ENCODE results near the gene WWC1.

Gene WWC1

DNA sequence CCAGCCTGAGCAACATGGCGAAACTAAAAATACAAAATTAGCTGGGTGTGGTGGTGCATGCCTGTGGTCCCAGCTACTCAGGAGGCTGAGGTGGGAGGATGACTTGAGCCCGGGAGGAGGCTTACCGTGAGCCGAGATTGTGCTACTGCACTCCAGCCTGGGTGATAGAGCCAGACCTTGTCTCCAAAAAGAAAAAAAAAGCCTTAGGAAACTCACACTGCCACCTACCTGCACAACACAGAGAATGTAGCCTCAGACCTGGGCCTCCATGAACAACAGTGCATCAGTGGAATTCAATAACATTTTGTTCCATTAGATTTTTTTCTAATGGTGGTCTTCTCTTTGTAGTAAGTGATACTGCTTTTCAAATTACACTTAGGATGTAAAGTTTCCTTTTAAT is 131.0 kb downstream of the WWC1 start:
- H3K27ac ChIP-seq (ENCODE audit: low read length), result no peak overlapping the region
- no peaks in the 10 kb centered on the region for H3K4me1 ChIP-seq (ENCODE audit: control insufficient read depth in 1 of 2, insufficient read depth in 2 of 2, low read length in 2 of 2)
- H3K27me3 ChIP-seq (ENCODE audit: low read depth, low read length), result no peaks in the 10 kb centered on the region
- H3K36me3 ChIP-seq (ENCODE audit: control insufficient read depth in 1 of 2, insufficient read depth in 2 of 2, low read length in 2 of 2), result no peaks in the 10 kb centered on the region
- no peaks in the 10 kb centered on the region for H3K9me3 ChIP-seq (ENCODE audit: control insufficient read depth in 1 of 2, low read length in 2 of 2)
- no peak overlapping the region for H3K4me3 ChIP-seq (ENCODE audit: low read depth in 1 of 2, low read length in 2 of 2)

DNA sequence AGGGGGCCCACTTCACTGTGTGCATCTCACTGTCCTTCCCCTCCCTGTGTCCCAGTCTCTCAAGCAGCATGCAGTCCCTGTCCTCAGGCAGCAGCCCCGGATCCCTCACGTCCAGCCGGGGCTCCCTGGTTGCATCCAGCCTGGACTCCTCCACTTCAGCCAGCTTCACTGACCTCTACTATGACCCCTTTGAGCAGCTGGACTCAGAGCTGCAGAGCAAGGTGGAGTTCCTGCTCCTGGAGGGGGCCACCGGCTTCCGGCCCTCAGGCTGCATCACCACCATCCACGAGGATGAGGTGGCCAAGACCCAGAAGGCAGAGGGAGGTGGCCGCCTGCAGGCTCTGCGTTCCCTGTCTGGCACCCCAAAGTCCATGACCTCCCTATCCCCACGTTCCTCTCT is 132.0 kb downstream of the WWC1 start:
- Histone ChIP-seq H3K27me3 (ENCODE audit: low read depth, low read length) (no peaks in the 10 kb centered on the region), H3K4me3 (ENCODE audit: low read depth in 1 of 2, low read length in 2 of 2) (no peak overlapping the region), H3K27ac (ENCODE audit: low read length) (no peak overlapping the region), H3K9me3 (ENCODE audit: control insufficient read depth in 1 of 2, low read length in 2 of 2) (no peaks in the 10 kb centered on the region), H3K36me3 (ENCODE audit: control insufficient read depth in 1 of 2, insufficient read depth in 2 of 2, low read length in 2 of 2) (no peaks in the 10 kb centered on the region), H3K4me1 (ENCODE audit: control insufficient read depth in 1 of 2, insufficient read depth in 2 of 2, low read length in 2 of 2) (no peaks in the 10 kb centered on the region)

DNA sequence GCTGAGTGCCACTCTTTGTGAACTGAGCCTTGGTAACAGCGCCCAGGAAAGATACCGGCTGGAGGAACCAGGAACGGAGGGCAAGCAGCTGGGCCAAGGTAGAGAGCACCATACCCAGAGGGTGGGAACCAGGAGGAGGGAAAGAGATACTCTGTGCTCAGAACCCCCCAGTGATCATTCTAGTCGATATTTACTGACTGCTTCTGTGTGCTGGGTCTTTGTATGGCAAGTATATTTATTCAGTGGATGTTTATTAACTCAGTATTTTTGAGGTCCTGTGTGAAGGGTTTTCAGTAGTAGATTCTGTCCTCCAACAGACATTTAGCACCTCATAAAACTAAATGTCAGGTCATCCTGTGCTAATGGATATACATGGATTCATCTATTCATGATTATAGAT is 132.5 kb downstream of the WWC1 start:
- Histone ChIP-seq H3K4me3 (ENCODE audit: low read depth in 1 of 2, low read length in 2 of 2) (no peak overlapping the region), H3K36me3 (ENCODE audit: control insufficient read depth in 1 of 2, insufficient read depth in 2 of 2, low read length in 2 of 2) (no peaks in the 10 kb centered on the region), H3K27me3 (ENCODE audit: low read depth, low read length) (no peaks in the 10 kb centered on the region), H3K9me3 (ENCODE audit: control insufficient read depth in 1 of 2, low read length in 2 of 2) (no peaks in the 10 kb centered on the region), H3K4me1 (ENCODE audit: control insufficient read depth in 1 of 2, insufficient read depth in 2 of 2, low read length in 2 of 2) (no peaks in the 10 kb centered on the region), H3K27ac (ENCODE audit: low read length) (no peak overlapping the region)

DNA sequence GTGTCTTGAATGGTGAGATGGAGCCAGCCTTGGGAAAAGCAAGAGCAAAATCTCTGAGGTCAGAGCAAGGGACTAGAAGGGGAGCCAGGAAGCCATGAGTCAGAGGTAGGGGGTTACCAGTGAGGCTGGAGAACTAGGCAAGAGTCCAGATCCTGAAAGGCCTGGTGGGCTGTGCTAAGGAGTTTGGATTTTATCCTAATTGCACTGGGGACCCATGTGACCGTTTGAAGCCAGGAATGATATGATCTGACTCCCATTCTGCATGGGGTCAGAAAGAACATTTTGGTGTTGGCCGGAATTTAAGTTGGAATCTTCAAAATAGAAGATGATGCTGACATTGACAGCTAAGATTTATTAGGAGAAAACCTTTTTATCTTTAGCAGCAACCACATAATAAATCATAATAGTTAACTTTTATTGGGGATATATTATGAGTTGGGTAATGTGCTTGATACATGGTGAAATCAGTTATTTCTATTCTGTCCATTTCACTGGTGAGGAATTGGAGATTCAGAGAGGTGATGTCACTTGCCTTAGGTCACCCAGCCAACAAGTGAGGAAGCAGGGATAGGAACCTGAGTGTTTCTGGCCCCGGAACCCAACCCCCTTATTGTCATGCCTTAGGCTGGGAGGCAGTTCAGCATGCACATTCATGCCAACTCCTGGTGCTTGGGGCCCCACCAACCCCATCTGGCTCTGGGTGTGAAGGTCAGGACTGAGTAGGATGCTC is 133.3 kb downstream of the WWC1 start:
- Histone ChIP-seq H3K9me3 (ENCODE audit: control insufficient read depth in 1 of 2, low read length in 2 of 2) (no peaks in the 10 kb centered on the region), H3K4me3 (ENCODE audit: low read depth in 1 of 2, low read length in 2 of 2) (no peak overlapping the region), H3K36me3 (ENCODE audit: control insufficient read depth in 1 of 2, insufficient read depth in 2 of 2, low read length in 2 of 2) (no peaks in the 10 kb centered on the region), H3K4me1 (ENCODE audit: control insufficient read depth in 1 of 2, insufficient read depth in 2 of 2, low read length in 2 of 2) (no peaks in the 10 kb centered on the region), H3K27ac (ENCODE audit: low read length) (no peak overlapping the region), H3K27me3 (ENCODE audit: low read depth, low read length) (no peaks in the 10 kb centered on the region)

DNA sequence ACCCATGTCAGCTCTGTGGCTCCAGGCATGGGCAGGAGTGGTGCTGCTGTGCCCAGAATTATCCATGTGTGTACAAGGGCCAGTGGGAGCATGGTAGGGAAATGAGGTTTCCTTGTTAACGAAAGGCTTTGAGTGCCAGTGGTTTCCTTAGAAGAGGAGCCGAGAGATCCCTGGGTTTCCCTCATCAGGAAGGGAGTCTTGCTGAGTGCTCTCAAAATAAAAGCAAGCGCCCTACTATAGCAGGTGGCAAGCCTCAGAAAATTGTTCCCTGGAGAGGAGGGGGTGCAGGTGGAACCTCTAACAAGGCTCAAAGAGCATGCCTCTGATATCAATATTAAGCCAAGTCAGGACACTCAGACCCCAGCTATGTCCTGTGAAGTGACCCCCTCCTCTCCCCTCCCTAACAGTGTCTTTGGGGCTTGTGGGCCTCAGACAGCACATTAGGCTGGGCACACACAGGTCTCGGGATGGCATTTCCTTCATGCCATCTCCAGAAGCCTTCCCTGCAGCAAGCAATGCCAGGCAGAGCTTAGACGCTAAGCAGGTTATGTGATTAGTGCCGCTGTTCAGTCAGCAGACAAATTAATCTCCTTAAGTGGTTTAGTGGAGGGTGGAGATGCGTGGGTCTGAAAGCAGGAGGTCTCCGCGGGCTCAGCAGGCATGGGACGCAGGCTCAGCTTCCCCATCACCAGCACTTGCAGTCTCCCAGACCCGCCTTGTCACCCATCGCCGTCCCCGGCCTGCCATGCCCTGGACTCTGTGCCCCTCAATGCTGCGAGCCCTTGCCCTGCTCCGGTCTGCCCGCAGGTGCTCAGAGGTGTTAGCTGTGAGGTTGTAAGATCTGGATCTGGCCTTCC is 134.8 kb downstream of the WWC1 start:
- Histone ChIP-seq H3K27me3 (ENCODE audit: low read depth, low read length) (no peaks in the 10 kb centered on the region), H3K4me3 (ENCODE audit: low read depth in 1 of 2, low read length in 2 of 2) (no peak overlapping the region), H3K27ac (ENCODE audit: low read length) (no peak overlapping the region), H3K4me1 (ENCODE audit: control insufficient read depth in 1 of 2, insufficient read depth in 2 of 2, low read length in 2 of 2) (no peaks in the 10 kb centered on the region), H3K36me3 (ENCODE audit: control insufficient read depth in 1 of 2, insufficient read depth in 2 of 2, low read length in 2 of 2) (no peaks in the 10 kb centered on the region), H3K9me3 (ENCODE audit: control insufficient read depth in 1 of 2, low read length in 2 of 2) (no peaks in the 10 kb centered on the region)

DNA sequence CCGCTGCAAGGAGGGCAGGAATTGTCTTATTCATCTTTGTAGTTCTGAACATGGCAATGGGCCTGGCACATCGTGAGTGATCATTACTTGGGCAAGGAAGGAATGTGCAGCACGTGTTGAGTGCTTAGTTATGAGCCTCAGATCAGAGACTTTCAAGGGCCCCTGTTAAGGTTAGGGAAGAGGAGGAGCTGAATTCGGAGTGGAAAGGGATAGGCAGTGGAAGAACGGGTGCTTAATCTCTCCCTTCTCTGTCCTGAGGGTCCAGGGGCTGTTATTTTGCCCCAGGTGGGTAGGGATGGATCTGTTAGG is 135.4 kb downstream of the WWC1 start:
- no peak overlapping the region for H3K27ac ChIP-seq (ENCODE audit: low read length)
- no peak overlapping the region for H3K4me3 ChIP-seq (ENCODE audit: low read depth in 1 of 2, low read length in 2 of 2)
- no peaks in the 10 kb centered on the region for H3K9me3 ChIP-seq (ENCODE audit: control insufficient read depth in 1 of 2, low read length in 2 of 2)
- no peaks in the 10 kb centered on the region for H3K4me1 ChIP-seq (ENCODE audit: control insufficient read depth in 1 of 2, insufficient read depth in 2 of 2, low read length in 2 of 2)
- no peaks in the 10 kb centered on the region for H3K36me3 ChIP-seq (ENCODE audit: control insufficient read depth in 1 of 2, insufficient read depth in 2 of 2, low read length in 2 of 2)
- no peaks in the 10 kb centered on the region for H3K27me3 ChIP-seq (ENCODE audit: low read depth, low read length)

DNA sequence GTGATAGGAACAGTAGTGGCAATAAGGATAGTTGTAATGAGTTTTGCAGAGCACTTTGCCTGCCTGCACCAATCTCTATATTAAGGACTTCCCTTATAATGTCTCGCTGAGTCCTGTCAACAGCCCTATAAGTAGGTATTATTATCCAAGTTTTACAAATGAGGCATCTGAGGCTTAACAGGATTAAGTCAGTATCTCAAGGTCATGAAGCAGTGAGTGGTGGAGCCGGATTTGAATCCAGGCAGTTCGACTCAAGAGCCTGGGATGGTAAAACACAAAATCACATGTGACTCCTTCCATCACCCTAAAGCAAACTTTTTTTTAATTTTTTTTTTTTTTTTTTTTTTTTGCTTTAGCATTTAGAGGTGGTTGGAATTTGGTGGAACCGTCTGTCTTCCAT is 135.8 kb downstream of the WWC1 start:
- no peak overlapping the region for H3K27ac ChIP-seq (ENCODE audit: low read length)
- no peak overlapping the region for H3K4me3 ChIP-seq (ENCODE audit: low read depth in 1 of 2, low read length in 2 of 2)
- no peaks in the 10 kb centered on the region for H3K4me1 ChIP-seq (ENCODE audit: control insufficient read depth in 1 of 2, insufficient read depth in 2 of 2, low read length in 2 of 2)
- H3K36me3 ChIP-seq (ENCODE audit: control insufficient read depth in 1 of 2, insufficient read depth in 2 of 2, low read length in 2 of 2), result no peaks in the 10 kb centered on the region
- H3K27me3 ChIP-seq (ENCODE audit: low read depth, low read length), result no peaks in the 10 kb centered on the region
- no peaks in the 10 kb centered on the region for H3K9me3 ChIP-seq (ENCODE audit: control insufficient read depth in 1 of 2, low read length in 2 of 2)

DNA sequence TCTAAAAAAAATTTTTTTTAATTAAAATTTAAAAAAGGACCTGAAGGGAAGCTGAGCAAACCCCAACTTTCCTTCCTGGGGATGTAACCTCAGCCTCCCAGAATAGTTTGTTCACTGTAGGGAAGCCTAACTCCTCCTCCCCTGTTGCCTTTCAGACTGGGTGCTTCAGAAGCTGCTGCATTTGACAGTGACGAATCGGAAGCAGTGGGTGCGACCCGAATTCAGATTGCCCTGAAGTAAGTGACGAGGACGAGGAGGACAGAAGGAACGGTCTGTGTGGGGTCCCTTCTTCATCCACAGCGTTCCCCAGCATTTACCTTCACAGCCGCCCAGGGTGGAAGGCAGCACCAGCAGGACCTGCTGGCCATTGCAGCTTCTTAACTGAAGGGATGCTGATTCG is 137.1 kb downstream of the WWC1 start:
- H3K36me3 ChIP-seq (ENCODE audit: control insufficient read depth in 1 of 2, insufficient read depth in 2 of 2, low read length in 2 of 2), result no peaks in the 10 kb centered on the region
- no peak overlapping the region for H3K27ac ChIP-seq (ENCODE audit: low read length)
- no peaks in the 10 kb centered on the region for H3K4me1 ChIP-seq (ENCODE audit: control insufficient read depth in 1 of 2, insufficient read depth in 2 of 2, low read length in 2 of 2)
- no peaks in the 10 kb centered on the region for H3K9me3 ChIP-seq (ENCODE audit: control insufficient read depth in 1 of 2, low read length in 2 of 2)
- H3K4me3 ChIP-seq (ENCODE audit: low read depth in 1 of 2, low read length in 2 of 2), result no peak overlapping the region
- H3K27me3 ChIP-seq (ENCODE audit: low read depth, low read length), result no peaks in the 10 kb centered on the region

DNA sequence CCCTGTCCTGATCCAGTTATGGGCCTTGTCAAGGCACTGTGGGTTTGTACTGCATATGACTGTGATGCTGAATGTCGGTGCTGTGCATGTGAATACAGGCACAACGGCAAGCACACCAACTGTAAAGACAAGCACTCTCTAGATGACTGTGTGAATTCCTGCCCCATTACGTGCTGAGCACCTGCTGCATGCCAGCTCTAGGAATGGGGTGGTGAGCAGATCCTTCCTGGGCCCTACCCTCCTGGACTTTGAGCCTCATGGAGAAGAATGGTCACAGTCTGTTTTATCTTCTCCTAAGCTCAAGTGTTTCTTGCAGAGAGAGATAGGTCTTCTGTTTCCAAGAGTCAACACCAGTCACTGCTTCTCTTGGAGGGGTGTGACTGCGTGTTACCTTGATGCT is 138.9 kb downstream of the WWC1 start:
- Histone ChIP-seq H3K27me3 (ENCODE audit: low read depth, low read length) (no peaks in the 10 kb centered on the region), H3K27ac (ENCODE audit: low read length) (no peak overlapping the region), H3K36me3 (ENCODE audit: control insufficient read depth in 1 of 2, insufficient read depth in 2 of 2, low read length in 2 of 2) (no peaks in the 10 kb centered on the region), H3K4me1 (ENCODE audit: control insufficient read depth in 1 of 2, insufficient read depth in 2 of 2, low read length in 2 of 2) (no peaks in the 10 kb centered on the region), H3K4me3 (ENCODE audit: low read depth in 1 of 2, low read length in 2 of 2) (no peak overlapping the region), H3K9me3 (ENCODE audit: control insufficient read depth in 1 of 2, low read length in 2 of 2) (no peaks in the 10 kb centered on the region)

DNA sequence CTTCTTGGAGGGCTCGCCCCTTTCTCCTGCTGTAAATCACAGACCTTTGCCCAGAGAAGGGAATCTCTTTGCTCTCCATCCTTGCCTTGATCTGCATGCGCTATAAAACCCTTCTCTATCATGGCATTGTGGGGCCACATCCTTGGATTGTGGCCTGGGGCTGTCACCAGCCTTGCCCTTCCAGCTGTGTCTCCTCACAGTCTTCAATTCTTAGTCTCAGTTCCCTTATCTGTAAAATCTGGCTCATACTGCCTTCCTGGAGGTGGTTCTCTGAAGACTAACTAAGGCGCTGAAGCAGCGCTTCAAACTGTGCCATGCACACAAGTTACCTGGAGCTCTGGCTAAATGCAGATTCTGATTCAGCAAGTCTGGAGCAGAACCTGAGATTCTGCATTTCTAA is 141.5 kb downstream of the WWC1 start:
- Histone ChIP-seq H3K4me1 (ENCODE audit: control insufficient read depth in 1 of 2, insufficient read depth in 2 of 2, low read length in 2 of 2) (no peaks in the 10 kb centered on the region), H3K4me3 (ENCODE audit: low read depth in 1 of 2, low read length in 2 of 2) (no peak overlapping the region), H3K36me3 (ENCODE audit: control insufficient read depth in 1 of 2, insufficient read depth in 2 of 2, low read length in 2 of 2) (no peaks in the 10 kb centered on the region), H3K9me3 (ENCODE audit: control insufficient read depth in 1 of 2, low read length in 2 of 2) (no peaks in the 10 kb centered on the region), H3K27me3 (ENCODE audit: low read depth, low read length) (no peaks in the 10 kb centered on the region), H3K27ac (ENCODE audit: low read length) (no peak overlapping the region)

DNA sequence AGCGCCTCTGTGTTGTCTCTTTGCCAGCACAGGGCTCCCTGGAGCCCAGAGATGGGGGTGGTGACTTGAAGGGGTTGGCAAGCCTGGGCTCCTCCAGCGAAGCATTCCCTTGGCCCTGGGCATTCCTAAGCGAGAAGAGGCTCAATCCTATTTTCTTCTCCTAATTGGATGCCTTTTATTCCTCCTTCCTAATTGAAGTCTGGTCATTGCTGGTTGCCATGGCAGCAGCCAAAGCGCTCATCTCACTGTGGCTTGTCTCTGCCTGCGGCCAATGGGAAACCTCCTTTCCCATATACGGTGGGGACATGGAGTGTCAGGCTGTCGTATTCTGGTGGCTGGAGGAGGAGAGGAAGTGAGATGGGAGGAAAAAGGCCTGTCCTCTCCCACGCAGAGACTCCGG is 142.6 kb downstream of the WWC1 start:
- Histone ChIP-seq H3K9me3 (ENCODE audit: control insufficient read depth in 1 of 2, low read length in 2 of 2) (no peaks in the 10 kb centered on the region), H3K27me3 (ENCODE audit: low read depth, low read length) (no peaks in the 10 kb centered on the region), H3K36me3 (ENCODE audit: control insufficient read depth in 1 of 2, insufficient read depth in 2 of 2, low read length in 2 of 2) (no peaks in the 10 kb centered on the region), H3K4me1 (ENCODE audit: control insufficient read depth in 1 of 2, insufficient read depth in 2 of 2, low read length in 2 of 2) (no peaks in the 10 kb centered on the region), H3K27ac (ENCODE audit: low read length) (no peak overlapping the region), H3K4me3 (ENCODE audit: low read depth in 1 of 2, low read length in 2 of 2) (no peak overlapping the region)
